Measurements from ENCODE around the gene CLEC19A.

DNA sequence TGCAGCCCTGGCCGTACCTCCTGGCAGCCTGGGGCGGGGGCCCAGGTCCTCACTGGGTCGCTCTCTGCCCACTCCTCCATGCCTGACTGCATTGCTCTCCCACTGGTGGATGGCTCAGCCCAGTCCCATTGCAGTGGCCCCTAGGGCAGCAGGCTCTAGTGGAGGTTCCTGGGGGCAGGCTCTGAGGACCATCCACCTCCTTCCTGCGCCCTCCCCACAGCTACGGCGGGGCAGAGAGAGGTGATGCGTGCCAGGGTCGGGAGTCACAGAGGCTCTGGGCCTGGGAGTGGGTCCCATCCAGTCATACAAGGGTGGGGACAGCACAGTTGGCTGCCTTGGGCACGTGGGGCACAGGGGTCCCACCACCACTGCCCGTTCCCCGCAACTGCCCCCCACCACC lies 44.0 kb upstream of the CLEC19A start:
- TF ChIP-seq CTCF (IDR thresholded peaks at IDR 0.05) (no peak), POLR2A (IDR thresholded peaks at IDR 0.05) (no peak)
